ENCODE results near the gene WDR5. TPM values are rescaled to one million over a fixed set of nuclear protein-coding genes. Genes with fewer than 3 reads are reported as not detected.

The WDR5 gene
- total RNA-seq, 1 experiment from 2014 or later, result 76.4 TPM

- H3K27me3 ChIP-seq (replicated peaks; ENCODE audit: insufficient read depth, low read depth, low read length, poor library complexity), result no peaks in the 10 kb centered on the region
- no peaks in the 10 kb centered on the region for H3K9me3 ChIP-seq (ENCODE audit: low read depth, low read length, poor library complexity, severe bottlenecking)
- intact Hi-C loops (cut with micrococcal nuclease; ENCODE audit: unreplicated experiment), result no loop called here
- no peak overlapping the region for H3K4me3 ChIP-seq (ENCODE audit: low read depth, low read length, poor library complexity, severe bottlenecking)
- no TSS peak for BruUV-seq (replicated peaks)
- H3K36me3 ChIP-seq (ENCODE audit: insufficient read depth, low read length, poor library complexity, severe bottlenecking), result no peaks in the 10 kb centered on the region
- POLR2A ChIA-PET (ENCODE audit: low non-redundant PET), result no interaction called here
- H3K27ac ChIP-seq (ENCODE audit: low read depth, low read length, poor library complexity, severe bottlenecking), result no peak overlapping the region
- DNase-seq (ENCODE audit: low spot score), result no peak
- TF ChIP-seq EZH2 (IDR thresholded peaks at IDR 0.05; ENCODE audit: borderline replicate concordance, low read depth, low read length, poor library complexity, severe bottlenecking) (no peak), CTCF (conservative IDR thresholded peaks at IDR 0.05; ENCODE audit: low read depth, low read length) (no peak)
- CTCF ChIA-PET, result no interaction called here
- peaks cover 3% of the 10 kb centered on the region for H3K4me1 ChIP-seq (ENCODE audit: insufficient read depth, low read length, poor library complexity, severe bottlenecking)
Measured at GRCh38 chr9:134187110-134187531, 51.2 kb downstream of the WDR5 start.

- peaks cover 3% of the 10 kb centered on the region for H3K4me1 ChIP-seq (ENCODE audit: insufficient read depth, low read length, poor library complexity, severe bottlenecking)
- no peaks in the 10 kb centered on the region for H3K36me3 ChIP-seq (ENCODE audit: insufficient read depth, low read length, poor library complexity, severe bottlenecking)
- POLR2A ChIA-PET (ENCODE audit: low non-redundant PET), result no interaction called here
- no peak for DNase-seq (ENCODE audit: low spot score)
- no peaks in the 10 kb centered on the region for H3K9me3 ChIP-seq (ENCODE audit: low read depth, low read length, poor library complexity, severe bottlenecking)
- H3K27me3 ChIP-seq (replicated peaks; ENCODE audit: insufficient read depth, low read depth, low read length, poor library complexity), result no peaks in the 10 kb centered on the region
- TF ChIP-seq CTCF (conservative IDR thresholded peaks at IDR 0.05; ENCODE audit: low read depth, low read length) (no peak), EZH2 (IDR thresholded peaks at IDR 0.05; ENCODE audit: borderline replicate concordance, low read depth, low read length, poor library complexity, severe bottlenecking) (no peak)
- no TSS peak for BruUV-seq (replicated peaks)
- CTCF ChIA-PET, result interaction anchor here (0.9 kb wide), 1 partner anchor 30 kb away, joined by 3 read pairs; no protein-coding TSS in a partner anchor
- no peak overlapping the region for H3K4me3 ChIP-seq (ENCODE audit: low read depth, low read length, poor library complexity, severe bottlenecking)
- H3K27ac ChIP-seq (ENCODE audit: low read depth, low read length, poor library complexity, severe bottlenecking), result no peak overlapping the region
- intact Hi-C loops (cut with micrococcal nuclease; ENCODE audit: unreplicated experiment), result no loop called here
Measured at GRCh38 chr9:134187891-134188385, 52.1 kb downstream of the WDR5 start.

GRCh38 chr9:134188386-134189144 is 52.7 kb downstream of the WDR5 start:
- Histone ChIP-seq H3K27me3 (replicated peaks; ENCODE audit: insufficient read depth, low read depth, low read length, poor library complexity) (no peaks in the 10 kb centered on the region), H3K4me3 (ENCODE audit: low read depth, low read length, poor library complexity, severe bottlenecking) (no peak overlapping the region), H3K9me3 (ENCODE audit: low read depth, low read length, poor library complexity, severe bottlenecking) (no peaks in the 10 kb centered on the region), H3K4me1 (ENCODE audit: insufficient read depth, low read length, poor library complexity, severe bottlenecking) (peaks cover 3% of the 10 kb centered on the region), H3K27ac (ENCODE audit: low read depth, low read length, poor library complexity, severe bottlenecking) (no peak overlapping the region), H3K36me3 (ENCODE audit: insufficient read depth, low read length, poor library complexity, severe bottlenecking) (no peaks in the 10 kb centered on the region)
- intact Hi-C loops (cut with micrococcal nuclease; ENCODE audit: unreplicated experiment), result no loop called here
- no TSS peak for BruUV-seq (replicated peaks)
- ChIA-PET CTCF (interaction anchor here (0.9 kb wide), 1 partner anchor 29 kb away, joined by 3 read pairs; no protein-coding TSS in a partner anchor), POLR2A (ENCODE audit: low non-redundant PET) (no interaction called here)
- DNase-seq (ENCODE audit: low spot score), result no peak
- TF ChIP-seq EZH2 (IDR thresholded peaks at IDR 0.05; ENCODE audit: borderline replicate concordance, low read depth, low read length, poor library complexity, severe bottlenecking) (no peak), CTCF (conservative IDR thresholded peaks at IDR 0.05; ENCODE audit: low read depth, low read length) (no peak)

Data from A673 (cell line).